B cell (primary cell): ENCODE results near the gene QSOX2. TPM values are rescaled to one million over a fixed set of nuclear protein-coding genes. Genes with fewer than 3 reads are reported as not detected.

Source experiments
- ATAC-seq: fragments of 200-7000 bp; cut with Tn5 transposase; one replicate; pipeline ENCODE4 v1.10.0; 2021; ENCODE audit warnings: low read depth, mild to moderate bottlenecking, moderate number of reproducible peaks, moderate library complexity
- CTCF ChIA-PET: fragments of 350-600 bp; sonication (Branson Sonifier 250); formaldehyde crosslinking; loops from one replicate; lab custom pipeline; 2021; ENCODE audit warnings: antibody characterized with exemption, inconsistent platforms; lab: Charles Lee
- POLR2A ChIA-PET: fragments of 350-600 bp; sonication (Branson Sonifier 250); formaldehyde crosslinking; loops from one replicate; lab custom pipeline; 2021; ENCODE audit warnings: antibody characterized with exemption; lab: Charles Lee
- DNase-seq: peaks from one replicate; pipeline ENCODE4 v3.0.0; 2013
- H2AFZ ChIP-seq: 2 replicates; pipeline ENCODE4 v1.6.1; 2012; ENCODE audit warnings: mild to moderate bottlenecking, low read depth, low read length; ENCODE audit not compliant: insufficient read depth, poor library complexity, severe bottlenecking
- H3K27ac ChIP-seq, 2 donors: 1 replicate in 1 of 2; 2 replicates in 1 of 2; pipeline ENCODE4 v1.5.1; 2012 to 2013; ENCODE audit warnings: low read length in 2 of 2, mild to moderate bottlenecking in 2 of 2, moderate library complexity in 1 of 2
- H3K27me3 ChIP-seq, 4 experiments: fragments of 200-600 bp in 1 of 4; sonication (generic) in 1 of 4; replicated peaks in 1 of 4; 1 replicate in 2 of 4; 2 replicates in 2 of 4; pipeline versions ENCODE4 v1.6.1 to v1.7.0; 2013 to 2016; ENCODE audit warnings: low read length in 3 of 4, mild to moderate bottlenecking in 2 of 4, mixed read lengths in 1 of 4, moderate library complexity in 1 of 4; ENCODE audit not compliant: insufficient read depth in 4 of 4, control insufficient read depth in 3 of 4; ENCODE audit errors: control extremely low read depth in 1 of 4
- H3K36me3 ChIP-seq, 2 experiments: replicated peaks in 1 of 2; 1 replicate in 1 of 2; 2 replicates in 1 of 2; pipeline versions ENCODE4 v1.6.1 to v1.7.1; 2013; ENCODE audit warnings: low read length in 1 of 2; ENCODE audit not compliant: insufficient read depth in 2 of 2, control insufficient read depth in 1 of 2; ENCODE audit errors: control extremely low read depth in 1 of 2, extremely low read depth in 1 of 2
- H3K4me1 ChIP-seq, 2 donors: fragments of 200-600 bp in 1 of 2; sonication (generic) in 1 of 2; 1 replicate in 1 of 2; 2 replicates in 1 of 2; pipeline versions ENCODE4 v1.5.1 to v1.6.1; 2013 to 2017; ENCODE audit warnings: low read length in 2 of 2; ENCODE audit not compliant: control insufficient read depth in 2 of 2, insufficient read depth in 2 of 2
- H3K4me2 ChIP-seq: replicated peaks from 2 replicates; pipeline ENCODE3; 2012; ENCODE audit warnings: mild to moderate bottlenecking, low read depth, low read length; ENCODE audit not compliant: poor library complexity, severe bottlenecking
- H3K4me3 ChIP-seq, 5 experiments: fragments of 200-600 bp in 1 of 5; sonication (generic) in 1 of 5; 1 replicate in 3 of 5; 2 replicates in 2 of 5; pipeline versions ENCODE4 v1.5.1 to v1.7.0; 2011 to 2016; ENCODE audit warnings: low read length in 4 of 5, mild to moderate bottlenecking in 4 of 5, low read depth in 2 of 5, control low read depth in 1 of 5, moderate library complexity in 1 of 5; ENCODE audit not compliant: insufficient read depth in 1 of 5; ENCODE audit errors: control extremely low read depth in 1 of 5, extremely low read depth in 1 of 5
- H3K79me2 ChIP-seq: fragments of 200-600 bp; sonication (generic); one replicate; pipeline ENCODE4 v1.6.0; 2016; ENCODE audit warnings: low read length; ENCODE audit not compliant: control insufficient read depth, insufficient read depth
- H3K9ac ChIP-seq: fragments of 200-600 bp; sonication (generic); 2 replicates; pipeline ENCODE4 v1.6.1; 2017; ENCODE audit warnings: mild to moderate bottlenecking, low read length, moderate library complexity
- H3K9me3 ChIP-seq, 3 donors: one replicate each; pipeline versions ENCODE4 v1.6.1 to v1.7.1; 2013; ENCODE audit warnings: low read length in 2 of 3; ENCODE audit not compliant: control insufficient read depth in 2 of 3, insufficient read depth in 1 of 3; ENCODE audit errors: control extremely low read depth in 1 of 3
- H4K20me1 ChIP-seq: 2 replicates; pipeline ENCODE4 v1.6.0; 2012; ENCODE audit warnings: mild to moderate bottlenecking, low read length; ENCODE audit not compliant: insufficient read depth, control insufficient read depth, poor library complexity, severe bottlenecking
- H3K27ac Mint-ChIP-seq: one replicate; pipeline ENCODE4 v1.8.0; 2021; ENCODE audit warnings: mixed read lengths
- H3K27me3 Mint-ChIP-seq: one replicate; pipeline ENCODE4 v1.8.0; 2021; ENCODE audit warnings: mixed read lengths
- H3K4me1 Mint-ChIP-seq: one replicate; pipeline ENCODE4 v1.8.0; 2021; ENCODE audit warnings: mixed read lengths
- H3K4me3 Mint-ChIP-seq: one replicate; pipeline ENCODE4 v1.8.0; 2021; ENCODE audit warnings: mixed read lengths
- H3K9me3 Mint-ChIP-seq: one replicate; pipeline ENCODE4 v1.8.0; 2022; ENCODE audit warnings: mixed read lengths; ENCODE audit not compliant: insufficient read depth
- EZH2 ChIP-seq: IDR thresholded peaks from 2 replicates; pipeline ENCODE4 v1.6.1; 2012; ENCODE audit warnings: borderline replicate concordance, low read depth, mild to moderate bottlenecking, moderate library complexity, low read length; ENCODE audit not compliant: insufficient read depth, poor library complexity, severe bottlenecking
- WGBS: methylation state at CpG from one replicate; pipeline ENCODE4 v1.1.5; 2013; ENCODE audit warnings: missing lambda C conversion rate; ENCODE audit not compliant: insufficient coverage; 5-methylcytosine and 5-hydroxymethylcytosine counted together
- intact Hi-C: fragments of 100-400 bp; cut with micrococcal nuclease; formaldehyde crosslinking; loops from one replicate; pipeline ENCODE4 v1.10.0; 2022
- polyA plus RNA-seq: library from polyadenylated mRNA; depleted of rRNA; stranded (reverse); fragments of >200 nt; gene quantifications from 2 replicates; pipeline ENCODE4 v1.2.3, GENCODE V29; 2012
- total RNA-seq, 2 donors: library from RNA; stranded (reverse); fragments of 120-200 nt in 1 of 2; gene quantifications; 1 replicate in 1 of 2; 2 replicates in 1 of 2; pipeline versions ENCODE4 v1.2.3 to v1.2.4, GENCODE V29; 2013 to 2022
- TF ChIP-seq, protein P1 (sequence below): fragments of 200-600 bp; IDR thresholded peaks from one replicate; pipeline ENCODE4 v1.8.0; 2022; ENCODE audit warnings: antibody characterized with exemption, mild to moderate bottlenecking

The QSOX2 gene
- total and polyA plus RNA-seq, 2 donors (not counting 1 experiment from before 2014, with no cell fraction given) = 62.9 to 139 TPM

DNA sequence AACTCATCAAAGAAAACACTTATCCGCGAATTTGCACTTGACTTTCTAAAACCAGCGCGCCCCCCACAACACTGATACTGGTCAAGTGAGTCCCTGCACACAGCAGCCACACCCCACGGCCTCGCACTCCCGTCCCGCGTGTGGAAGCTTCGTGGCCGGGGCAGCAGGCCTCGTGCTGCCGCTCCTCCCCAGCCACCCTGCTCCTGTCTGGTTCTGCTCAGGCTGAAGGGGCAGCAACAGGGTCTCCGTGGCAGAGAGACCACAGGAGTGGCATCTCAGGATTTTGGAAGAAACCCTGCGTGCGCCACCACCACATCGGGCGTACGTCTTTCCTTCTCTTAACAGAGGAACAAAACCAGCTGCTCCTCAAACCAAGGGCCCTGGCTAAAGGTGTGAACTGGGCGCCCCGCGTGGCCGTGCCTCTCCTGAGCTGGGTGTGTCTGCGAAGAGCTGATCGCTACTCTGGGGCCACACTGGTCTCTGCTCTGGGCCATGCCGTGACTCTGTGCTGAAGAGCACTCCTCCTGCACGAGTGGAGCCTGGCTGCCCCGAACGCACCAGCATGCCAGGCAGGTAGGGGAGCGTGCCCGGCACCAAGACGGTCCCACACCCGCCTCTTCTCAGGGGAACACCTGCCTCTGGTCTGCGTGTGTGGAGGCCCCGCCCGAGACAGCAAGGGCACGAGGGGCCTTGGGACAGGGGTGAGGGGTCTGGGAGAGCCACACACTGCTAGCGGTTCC lies 23.3 kb downstream of the QSOX2 start:
- no peak overlapping the region for H3K27ac ChIP-seq
- H2AFZ ChIP-seq = no peak overlapping the region
- no peak for TF ChIP-seq EZH2
- TF ChIP-seq, protein P1, sequence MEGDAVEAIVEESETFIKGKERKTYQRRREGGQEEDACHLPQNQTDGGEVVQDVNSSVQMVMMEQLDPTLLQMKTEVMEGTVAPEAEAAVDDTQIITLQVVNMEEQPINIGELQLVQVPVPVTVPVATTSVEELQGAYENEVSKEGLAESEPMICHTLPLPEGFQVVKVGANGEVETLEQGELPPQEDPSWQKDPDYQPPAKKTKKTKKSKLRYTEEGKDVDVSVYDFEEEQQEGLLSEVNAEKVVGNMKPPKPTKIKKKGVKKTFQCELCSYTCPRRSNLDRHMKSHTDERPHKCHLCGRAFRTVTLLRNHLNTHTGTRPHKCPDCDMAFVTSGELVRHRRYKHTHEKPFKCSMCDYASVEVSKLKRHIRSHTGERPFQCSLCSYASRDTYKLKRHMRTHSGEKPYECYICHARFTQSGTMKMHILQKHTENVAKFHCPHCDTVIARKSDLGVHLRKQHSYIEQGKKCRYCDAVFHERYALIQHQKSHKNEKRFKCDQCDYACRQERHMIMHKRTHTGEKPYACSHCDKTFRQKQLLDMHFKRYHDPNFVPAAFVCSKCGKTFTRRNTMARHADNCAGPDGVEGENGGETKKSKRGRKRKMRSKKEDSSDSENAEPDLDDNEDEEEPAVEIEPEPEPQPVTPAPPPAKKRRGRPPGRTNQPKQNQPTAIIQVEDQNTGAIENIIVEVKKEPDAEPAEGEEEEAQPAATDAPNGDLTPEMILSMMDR = no peak
- peaks cover 88% of the 10 kb centered on the region for H3K79me2 ChIP-seq
- Mint-ChIP-seq H3K27ac (peak overlapping the region; percentile 86), H3K4me1 (peaks cover 58% of the 10 kb centered on the region), H3K9me3 (no peaks in the 10 kb centered on the region), H3K27me3 (no peaks in the 10 kb centered on the region), H3K4me3 (peak overlapping the region; percentile 66)
- H3K27me3 ChIP-seq = no peaks in the 10 kb centered on the region
- H3K4me2 ChIP-seq = no peak overlapping the region
- H3K4me1 ChIP-seq = peaks cover 35 to 56% of the 10 kb centered on the region in 2 donors
- ChIA-PET CTCF (interaction anchor here (1.4 to 7.7 kb wide), 5 partner anchors 19 to 61 kb away, joined by 3 to 102 read pairs (median 9); no protein-coding TSS in a partner anchor), POLR2A (no interaction called here)
- no peak overlapping the region for H3K4me3 ChIP-seq
- DNase-seq = no peak
- ATAC-seq = no peak
- intact Hi-C loops = no loop called here
- H3K9me3 ChIP-seq = peaks cover 0 to 10% (median 0%) of the 10 kb centered on the region in 3 donors
- peaks cover 0 to 85% of the 10 kb centered on the region in 2 experiments for H3K36me3 ChIP-seq
- H4K20me1 ChIP-seq = peaks cover 87% of the 10 kb centered on the region
- H3K9ac ChIP-seq = no peak overlapping the region
- WGBS = 94% methylated on average over 31 of the region's 38 CpGs
